IMR-90 (cell line): ENCODE results near the gene SLC44A4. TPM values are rescaled to one million over a fixed set of nuclear protein-coding genes. Genes with fewer than 3 reads are reported as not detected.

Source experiments
- ATAC-seq: fragments of 200-7000 bp; cut with Tn5 transposase; 2 replicates; pipeline ENCODE4 v1.9.1; 2020; ENCODE audit warnings: low read depth, mild to moderate bottlenecking, moderate library complexity
- BruUV-seq: library from RNA; stranded (reverse); fragments of 400-500 nt; replicated peaks from 2 replicates; lab custom pipeline; 2021; lab: Mats Ljungman, UMichigan
- CTCF ChIA-PET: fragments of 300-600 bp; formaldehyde crosslinking; extraction: SDS; loops from one replicate; lab custom pipeline; 2021; ENCODE audit warnings: antibody characterized with exemption; lab: Yijun Ruan, JAX
- POLR2A ChIA-PET: fragments of 300-600 bp; sonication (Branson Sonifier 250); formaldehyde crosslinking; loops from one replicate; lab custom pipeline; 2022; ENCODE audit warnings: antibody characterized with exemption; ENCODE audit not compliant: unreplicated experiment; lab: Charles Lee
- DNase-seq: peaks from one replicate; pipeline ENCODE4 v3.0.0; 2013
- H2AFZ ChIP-seq: replicated peaks from 2 replicates; pipeline ENCODE3; 2013; ENCODE audit warnings: low read length, mild to moderate bottlenecking; ENCODE audit not compliant: poor library complexity
- H2AK5ac ChIP-seq: 2 replicates; pipeline ENCODE4 v1.6.1; 2013; ENCODE audit warnings: low read depth, low read length, inconsistent platforms
- H2AK9ac ChIP-seq: replicated peaks from 2 replicates; pipeline ENCODE3; 2013; ENCODE audit warnings: mild to moderate bottlenecking, low read depth, low read length, moderate library complexity; ENCODE audit not compliant: poor library complexity
- H2BK120ac ChIP-seq: 2 replicates; pipeline ENCODE4 v1.6.1; 2013; ENCODE audit warnings: low read depth, low read length, inconsistent platforms
- H2BK15ac ChIP-seq: 3 replicates; pipeline ENCODE4 v1.6.1; 2013; ENCODE audit warnings: low read depth, low read length, inconsistent platforms
- H2BK20ac ChIP-seq: 2 replicates; pipeline ENCODE4 v1.6.1; 2013; ENCODE audit warnings: low read depth, mild to moderate bottlenecking, inconsistent platforms, low read length, moderate library complexity
- H2BK5ac ChIP-seq: 2 replicates; pipeline ENCODE4 v1.6.1; 2013; ENCODE audit warnings: mild to moderate bottlenecking, low read depth, low read length, inconsistent platforms; ENCODE audit not compliant: poor library complexity, severe bottlenecking
- H3K14ac ChIP-seq: replicated peaks from 2 replicates; pipeline ENCODE4 v1.6.1; 2013; ENCODE audit warnings: low read depth, low read length, inconsistent platforms
- H3K18ac ChIP-seq: 2 replicates; pipeline ENCODE4 v1.6.1; 2013; ENCODE audit warnings: low read depth, low read length, control low read depth
- H3K23ac ChIP-seq: 2 replicates; pipeline ENCODE4 v1.6.1; 2013; ENCODE audit warnings: low read depth, low read length, inconsistent platforms
- H3K27ac ChIP-seq: 2 replicates; pipeline ENCODE4 v1.5.1; 2013; ENCODE audit warnings: mild to moderate bottlenecking, control low read depth, low read length; ENCODE audit not compliant: insufficient read depth
- H3K27me3 ChIP-seq: 2 replicates; pipeline ENCODE4 v1.6.1; 2013; ENCODE audit warnings: low read length; ENCODE audit not compliant: control insufficient read depth, insufficient read depth
- H3K36me3 ChIP-seq: 2 replicates; pipeline ENCODE4 v1.6.1; 2013; ENCODE audit warnings: low read length, mixed read lengths; ENCODE audit not compliant: control insufficient read depth, insufficient read depth
- H3K4ac ChIP-seq: 2 replicates; pipeline ENCODE4 v1.6.1; 2013; ENCODE audit warnings: low read depth, low read length, inconsistent platforms
- H3K4me1 ChIP-seq: 2 replicates; pipeline ENCODE4 v1.6.1; 2013; ENCODE audit warnings: low read length, mixed read lengths; ENCODE audit not compliant: control insufficient read depth, insufficient read depth
- H3K4me2 ChIP-seq: 2 replicates; pipeline ENCODE4 v1.6.1; 2013; ENCODE audit warnings: low read depth, mild to moderate bottlenecking, control low read depth, low read length, moderate library complexity
- H3K4me3 ChIP-seq: 2 replicates; pipeline ENCODE4 v1.5.1; 2013; ENCODE audit warnings: low read depth, mild to moderate bottlenecking, control low read depth, low read length, moderate library complexity; ENCODE audit not compliant: insufficient read depth
- H3K56ac ChIP-seq: 2 replicates; pipeline ENCODE4 v1.6.1; 2013; ENCODE audit warnings: low read length, inconsistent platforms; ENCODE audit not compliant: insufficient read depth; ENCODE audit errors: extremely low read depth
- H3K79me1 ChIP-seq, 2 experiments: 2 replicates each; pipeline ENCODE4 v1.6.1; 2013; ENCODE audit warnings: low read length in 2 of 2, inconsistent platforms in 1 of 2, low read depth in 1 of 2
- H3K9ac ChIP-seq: 2 replicates; pipeline ENCODE4 v1.6.1; 2013; ENCODE audit warnings: low read depth, low read length, control low read depth
- H3K9me1 ChIP-seq: 2 replicates; pipeline ENCODE4 v1.6.1; 2013; ENCODE audit warnings: low read length, inconsistent platforms; ENCODE audit not compliant: insufficient read depth
- H3K9me3 ChIP-seq: 2 replicates; pipeline ENCODE4 v1.6.1; 2013; ENCODE audit warnings: low read length; ENCODE audit not compliant: control insufficient read depth, insufficient read depth
- H4K20me1 ChIP-seq: 2 replicates; pipeline ENCODE4 v1.6.1; 2013; ENCODE audit warnings: low read length, inconsistent platforms; ENCODE audit not compliant: insufficient read depth
- H4K5ac ChIP-seq: 2 replicates; pipeline ENCODE4 v1.6.1; 2013; ENCODE audit warnings: mild to moderate bottlenecking, low read depth, low read length, control low read depth
- H4K8ac ChIP-seq, 2 experiments: 2 replicates each; pipeline ENCODE4 v1.6.1; 2013; ENCODE audit warnings: low read depth in 2 of 2, low read length in 2 of 2, control low read depth in 1 of 2, inconsistent platforms in 1 of 2
- H4K91ac ChIP-seq: 2 replicates; pipeline ENCODE4 v1.6.1; 2013; ENCODE audit warnings: low read depth, low read length, inconsistent platforms; ENCODE audit not compliant: insufficient read depth
- CEBPB ChIP-seq: IDR thresholded peaks from 2 replicates; pipeline ENCODE4 v1.6.1; 2012; ENCODE audit warnings: low read depth, low read length, improper control_type of control experiment
- CHD1 ChIP-seq: IDR thresholded peaks from 2 replicates; pipeline ENCODE4 v1.6.1; 2012; ENCODE audit warnings: low read depth, low read length, improper control_type of control experiment
- ELK1 ChIP-seq: fragments of 150-350 bp; IDR thresholded peaks from 2 replicates; pipeline ENCODE4 v1.6.1; 2016; ENCODE audit warnings: low read depth, mild to moderate bottlenecking, low read length, moderate library complexity, borderline replicate concordance
- FOS ChIP-seq: fragments of 150-350 bp; IDR thresholded peaks from 2 replicates; pipeline ENCODE4 v1.6.1; 2016; ENCODE audit warnings: low read depth, low read length
- MAFK ChIP-seq: IDR thresholded peaks from 2 replicates; pipeline ENCODE4 v1.6.1; 2012; ENCODE audit warnings: low read depth, low read length, improper control_type of control experiment
- MAZ ChIP-seq: IDR thresholded peaks from 2 replicates; pipeline ENCODE4 v1.6.1; 2012; ENCODE audit warnings: low read depth, mild to moderate bottlenecking, low read length, improper control_type of control experiment, moderate library complexity, borderline replicate concordance
- MXI1 ChIP-seq: IDR thresholded peaks from 2 replicates; pipeline ENCODE4 v1.6.1; 2012; ENCODE audit warnings: low read depth, mild to moderate bottlenecking, low read length, moderate library complexity, borderline replicate concordance
- NFE2L2 ChIP-seq: fragments of 150-350 bp; IDR thresholded peaks from 2 replicates; pipeline ENCODE4 v1.6.1; 2016; ENCODE audit warnings: low read depth, mild to moderate bottlenecking, low read length
- POLR2A ChIP-seq: IDR thresholded peaks from 2 replicates; pipeline ENCODE4 v1.6.1; 2012; ENCODE audit warnings: mild to moderate bottlenecking, low read depth, low read length
- RAD21 ChIP-seq: IDR thresholded peaks from 2 replicates; pipeline ENCODE4 v1.6.1; 2012; ENCODE audit warnings: low read length, improper control_type of control experiment
- RCOR1 ChIP-seq: IDR thresholded peaks from 2 replicates; pipeline ENCODE4 v1.6.1; 2012; ENCODE audit warnings: mild to moderate bottlenecking, low read length, improper control_type of control experiment; ENCODE audit not compliant: insufficient replicate concordance
- RFX5 ChIP-seq: IDR thresholded peaks from 2 replicates; pipeline ENCODE4 v1.8.0; 2012; ENCODE audit warnings: low read depth, mild to moderate bottlenecking, low read length, moderate library complexity
- SMC3 ChIP-seq: fragments of 150-350 bp; IDR thresholded peaks from 2 replicates; pipeline ENCODE4 v1.6.1; 2016; ENCODE audit warnings: low read depth, mild to moderate bottlenecking, antibody characterized with exemption, low read length, moderate library complexity
- USF2 ChIP-seq: fragments of 150-350 bp; IDR thresholded peaks from 2 replicates; pipeline ENCODE4 v1.6.1; 2017; ENCODE audit warnings: mild to moderate bottlenecking, antibody characterized with exemption, low read length, low read depth
- WGBS, 2 experiments: methylation state at CpG; one replicate each; pipeline versions ENCODE4 v1.1.5 to v1.1.7; 2013; ENCODE audit warnings: missing lambda C conversion rate in 2 of 2; ENCODE audit not compliant: insufficient read length in 1 of 2; ENCODE audit errors: extremely low coverage in 2 of 2; 5-methylcytosine and 5-hydroxymethylcytosine counted together
- dilution Hi-C: fragments of 300-500 bp; cut with HindIII; formaldehyde crosslinking; loops from one replicate; pipeline ENCODE4 v1.14.3; 2018; ENCODE audit warnings: low sequenced_read_pairs; ENCODE audit not compliant: unreplicated experiment
- in situ Hi-C: fragments of 300-500 bp; cut with MboI; formaldehyde crosslinking; loops from 3 replicates; pipeline ENCODE4 v1.14.3; 2019; ENCODE audit warnings: low sequenced_read_pairs, inconsistent platforms, mixed read lengths
- intact Hi-C: fragments of 100-400 bp; cut with micrococcal nuclease; formaldehyde crosslinking; loops from 2 replicates; pipeline ENCODE4 v1.10.0; 2022
- polyA plus RNA-seq, 3 experiments: library from polyadenylated mRNA; depleted of rRNA; stranded (reverse); fragments of >200 nt; gene quantifications; 2 replicates each; pipeline ENCODE4 v1.2.3, GENCODE V29; 2012; ENCODE audit warnings: low replicate concordance in 1 of 3
- total RNA-seq: library from RNA; depleted of rRNA; stranded (reverse); fragments of >200 nt; gene quantifications from 2 replicates; pipeline ENCODE4 v1.2.3, GENCODE V29; 2012

The SLC44A4 gene
- total and polyA plus RNA-seq, 2 of the 4 experiments (the other 2 are of a cell fraction) = 0.14 to 0.36 TPM

GRCh38 chr6:31927242-31927862, 48.6 kb upstream of the SLC44A4 start, which contains the start of gene C2:
C2 (plus strand) TSS chr6:31927717; CDS start chr6:31927753, 36 bp downstream.
- 43% methylated on average over 3 of the region's 11 CpGs; no CpG with 5 or more reads in 1 of the 2 experiments for WGBS, 2 experiments
- Histone ChIP-seq H2AFZ (peak within 1 kb of the TSS; percentile 84), H2BK120ac (peak within 1 kb of the TSS; percentile 8; the same call in 1 of the 2 replicates), H3K4ac (no peak within 1 kb of the TSS; the same call in 1 of the 2 replicates), H3K4me2 (peak within 1 kb of the TSS; percentile 34; the same call in 1 of the 2 replicates), H3K9me1 (0 out of 2 replicates have a peak, but pooled peaks cover 3% of the 10 kb centered on the region), H3K14ac (peak within 1 kb of the TSS; percentile 66; the same call in 1 of the 2 replicates), H3K18ac (no peak within 1 kb of the TSS), H3K9me3 (no peaks in the 10 kb centered on the region), H3K56ac (no peak within 1 kb of the TSS), H3K9ac (no peak within 1 kb of the TSS; the same call in 1 of the 2 replicates), H3K27ac (no peak within 1 kb of the TSS), H2AK9ac (peak within 1 kb of the TSS; percentile 42), H3K4me1 (peaks cover 1% of the 10 kb centered on the region; the same call in 1 of the 2 replicates), H4K5ac (no peak within 1 kb of the TSS), H3K4me3 (no peak within 1 kb of the TSS), H2BK5ac (no peak within 1 kb of the TSS), H4K8ac (peak within 1 kb of the TSS in 1 of 2 experiments; percentile 27; a peak in 1 of 4 replicates), H2BK20ac (no peak within 1 kb of the TSS), H2BK15ac (no peak within 1 kb of the TSS), H3K79me1 (no peaks in the 10 kb centered on the region), H3K23ac (no peak within 1 kb of the TSS), H3K27me3 (no peaks in the 10 kb centered on the region), H3K36me3 (no peaks in the 10 kb centered on the region), H4K20me1 (no peaks in the 10 kb centered on the region), H4K91ac (0 out of 2 replicates have a peak within 1 kb of the TSS, but pooled peaks have one; percentile 22), H2AK5ac (no peak within 1 kb of the TSS)
- in situ Hi-C loops = no loop called here
- ChIA-PET POLR2A (no interaction called here), CTCF (interaction anchor here (1.0 kb wide), 1 partner anchor 13 kb away, joined by 4 read pairs; no protein-coding TSS in a partner anchor)
- dilution Hi-C loops = no loop called here
- ATAC-seq (no peak), DNase-seq (no peak)
- intact Hi-C loops = loop anchor here (2.0 kb wide), 1 partner anchor 13 kb away; no protein-coding TSS in a partner anchor
- BruUV-seq = no TSS peak
- TF ChIP-seq ELK1 = no peak
- no peak for TF ChIP-seq RCOR1
- TF ChIP-seq FOS = no peak
- no peak for TF ChIP-seq MAFK
- TF ChIP-seq MXI1 = no peak
- TF ChIP-seq NFE2L2 = no peak
- TF ChIP-seq CEBPB = no peak
- TF ChIP-seq CHD1 = no peak
- TF ChIP-seq POLR2A = no peak
- no peak for TF ChIP-seq USF2
- TF ChIP-seq RFX5 = no peak
- no peak for TF ChIP-seq RAD21
- TF ChIP-seq SMC3 = no peak
- TF ChIP-seq MAZ = no peak
